Measurements from ENCODE around the gene FRMD5. TPM values are rescaled to one million over a fixed set of nuclear protein-coding genes. Genes with fewer than 3 reads are reported as not detected.

Gene FRMD5
- total RNA-seq, 2 donors from 2014 or later: 3.6 to 7.0 TPM

GRCh38 chr15:43987924-43988323 lies 207.1 kb downstream of the FRMD5 start:
- Mint-ChIP-seq H3K36me3 (ENCODE audit: low read depth) (no peaks in the 10 kb centered on the region), H3K27ac (no peak overlapping the region), H3K4me1 (no peaks in the 10 kb centered on the region), H3K9me3 (no peaks in the 10 kb centered on the region), H3K4me3 (no peak overlapping the region), H3K27me3 (ENCODE audit: insufficient read depth) (no peaks in the 10 kb centered on the region)
- Histone ChIP-seq H3K27me3 (ENCODE audit: control insufficient read depth, insufficient read depth, low read length, poor library complexity, severe bottlenecking) (no peaks in the 10 kb centered on the region), H3K4me1 (ENCODE audit: control insufficient read depth, insufficient read depth, low read length) (no peaks in the 10 kb centered on the region), H3K9ac (ENCODE audit: extremely low read depth, low read length, poor library complexity, severe bottlenecking) (no peak overlapping the region), H3K9me3 (ENCODE audit: control insufficient read depth, low read length) (no peaks in the 10 kb centered on the region), H3K27ac (ENCODE audit: low read depth, low read length) (no peak overlapping the region), H3K4me3 (ENCODE audit: low read length) (no peak overlapping the region), H3K36me3 (ENCODE audit: control insufficient read depth, insufficient read depth, low read length) (no peaks in the 10 kb centered on the region)
- DNase-seq: no peak
- no peak for TF ChIP-seq CTCF (conservative IDR thresholded peaks at IDR 0.05)
- WGBS, 2 experiments (ENCODE audit: insufficient coverage in 1 of 2, insufficient read length in 1 of 2): 100% methylated on average over 1 of the region's 1 CpG; no CpG with 5 or more reads in 1 of the 2 experiments

GRCh38 chr15:43985976-43986680 lies 208.9 kb downstream of the FRMD5 start:
- Mint-ChIP-seq H3K9me3 (no peaks in the 10 kb centered on the region), H3K4me1 (no peaks in the 10 kb centered on the region), H3K4me3 (no peak overlapping the region), H3K27ac (no peak overlapping the region), H3K36me3 (ENCODE audit: low read depth) (no peaks in the 10 kb centered on the region), H3K27me3 (ENCODE audit: insufficient read depth) (no peaks in the 10 kb centered on the region)
- 79 to 98% methylated on average over 6 to 7 of the region's 7 CpGs for WGBS, 2 experiments (ENCODE audit: insufficient coverage in 1 of 2, insufficient read length in 1 of 2)
- H3K27ac ChIP-seq (ENCODE audit: low read depth, low read length): no peak overlapping the region
- H3K36me3 ChIP-seq (ENCODE audit: control insufficient read depth, insufficient read depth, low read length): no peaks in the 10 kb centered on the region
- H3K9ac ChIP-seq (ENCODE audit: extremely low read depth, low read length, poor library complexity, severe bottlenecking): no peak overlapping the region
- no peaks in the 10 kb centered on the region for H3K4me1 ChIP-seq (ENCODE audit: control insufficient read depth, insufficient read depth, low read length)
- TF ChIP-seq CTCF (conservative IDR thresholded peaks at IDR 0.05): no peak
- H3K4me3 ChIP-seq (ENCODE audit: low read length): no peak overlapping the region
- DNase-seq: no peak
- H3K9me3 ChIP-seq (ENCODE audit: control insufficient read depth, low read length): no peaks in the 10 kb centered on the region
- H3K27me3 ChIP-seq (ENCODE audit: control insufficient read depth, insufficient read depth, low read length, poor library complexity, severe bottlenecking): no peaks in the 10 kb centered on the region

GRCh38 chr15:43981576-43981975 lies 213.5 kb downstream of the FRMD5 start:
- H3K36me3 Mint-ChIP-seq (ENCODE audit: low read depth): no peaks in the 10 kb centered on the region
- Histone ChIP-seq H3K4me3 (ENCODE audit: low read length) (no peak overlapping the region), H3K27me3 (ENCODE audit: control insufficient read depth, insufficient read depth, low read length, poor library complexity, severe bottlenecking) (no peaks in the 10 kb centered on the region), H3K4me1 (ENCODE audit: control insufficient read depth, insufficient read depth, low read length) (no peaks in the 10 kb centered on the region), H3K27ac (ENCODE audit: low read depth, low read length) (no peak overlapping the region), H3K9me3 (ENCODE audit: control insufficient read depth, low read length) (no peaks in the 10 kb centered on the region), H3K36me3 (ENCODE audit: control insufficient read depth, insufficient read depth, low read length) (no peaks in the 10 kb centered on the region), H3K9ac (ENCODE audit: extremely low read depth, low read length, poor library complexity, severe bottlenecking) (no peak overlapping the region)
- DNase-seq: no peak
- no peak for TF ChIP-seq CTCF (conservative IDR thresholded peaks at IDR 0.05)
- no peaks in the 10 kb centered on the region for H3K9me3 Mint-ChIP-seq
- no peaks in the 10 kb centered on the region for H3K27me3 Mint-ChIP-seq (ENCODE audit: insufficient read depth)
- H3K27ac Mint-ChIP-seq: no peak overlapping the region
- WGBS, 2 experiments (ENCODE audit: insufficient coverage in 1 of 2, insufficient read length in 1 of 2): 91 to 96% methylated on average over 2 of the region's 2 CpGs
- peaks cover 4% of the 10 kb centered on the region for H3K4me1 Mint-ChIP-seq
- H3K4me3 Mint-ChIP-seq: no peak overlapping the region

All from endodermal cell (in vitro differentiated cells).